ENCODE results near the gene OR51B2. TPM values are rescaled to one million over a fixed set of nuclear protein-coding genes. Genes with fewer than 3 reads are reported as not detected.

The OR51B2 gene
- total and polyA plus RNA-seq, 5 donors = not detected

GRCh38 chr11:5289696-5290095 lies 34.4 kb downstream of the OR51B2 start:
- intact Hi-C loops (cut with DNase I) = no loop called here
- Histone ChIP-seq H3K27me3 (ENCODE audit: control insufficient read depth, insufficient read depth) (no peaks in the 10 kb centered on the region), H3K4me3 (ENCODE audit: low read length) (no peak overlapping the region), H3K4me1 (ENCODE audit: control insufficient read depth, insufficient read depth, low read length) (no peaks in the 10 kb centered on the region), H3K27ac (ENCODE audit: low read length) (no peak overlapping the region), H3K9me3 (ENCODE audit: control insufficient read depth, low read length) (no peaks in the 10 kb centered on the region)
- ATAC-seq = no peak
- DNase-seq = no peak

GRCh38 chr11:5288906-5289550 lies 35.1 kb downstream of the OR51B2 start:
- H3K27ac ChIP-seq (ENCODE audit: low read length) = no peak overlapping the region
- H3K4me3 ChIP-seq (ENCODE audit: low read length) = no peak overlapping the region
- ATAC-seq (no peak), DNase-seq (no peak)
- no peaks in the 10 kb centered on the region for H3K4me1 ChIP-seq (ENCODE audit: control insufficient read depth, insufficient read depth, low read length)
- WGBS = 84% methylated on average over 6 of the region's 6 CpGs
- intact Hi-C loops (cut with DNase I) = no loop called here
- no peaks in the 10 kb centered on the region for H3K9me3 ChIP-seq (ENCODE audit: control insufficient read depth, low read length)
- H3K27me3 ChIP-seq (ENCODE audit: control insufficient read depth, insufficient read depth) = no peaks in the 10 kb centered on the region

GRCh38 chr11:5288108-5288905 lies 35.8 kb downstream of the OR51B2 start:
- ATAC-seq (no peak), DNase-seq (no peak)
- intact Hi-C loops (cut with DNase I) = no loop called here
- Histone ChIP-seq H3K27me3 (ENCODE audit: control insufficient read depth, insufficient read depth) (no peaks in the 10 kb centered on the region), H3K9me3 (ENCODE audit: control insufficient read depth, low read length) (no peaks in the 10 kb centered on the region), H3K4me1 (ENCODE audit: control insufficient read depth, insufficient read depth, low read length) (no peaks in the 10 kb centered on the region), H3K4me3 (ENCODE audit: low read length) (no peak overlapping the region), H3K27ac (ENCODE audit: low read length) (no peak overlapping the region)
- 66% methylated on average over 7 of the region's 7 CpGs for WGBS

- ATAC-seq (no peak), DNase-seq (no peak)
- Histone ChIP-seq H3K9me3 (ENCODE audit: control insufficient read depth, low read length) (no peaks in the 10 kb centered on the region), H3K27me3 (ENCODE audit: control insufficient read depth, insufficient read depth) (no peaks in the 10 kb centered on the region), H3K4me1 (ENCODE audit: control insufficient read depth, insufficient read depth, low read length) (no peaks in the 10 kb centered on the region), H3K27ac (ENCODE audit: low read length) (no peak overlapping the region), H3K4me3 (ENCODE audit: low read length) (no peak overlapping the region)
- intact Hi-C loops (cut with DNase I) = no loop called here
- 79% methylated on average over 3 of the region's 3 CpGs for WGBS
Measured at GRCh38 chr11:5286901-5287300, 37.2 kb downstream of the OR51B2 start.

GRCh38 chr11:5286351-5286750 lies 37.7 kb downstream of the OR51B2 start:
- WGBS = 36% methylated on average over 1 of the region's 1 CpG
- ATAC-seq = no peak

GRCh38 chr11:5285703-5286340 lies 38.3 kb downstream of the OR51B2 start:
- no peak for ATAC-seq
- WGBS = 81% methylated on average over 4 of the region's 4 CpGs

More at GRCh38 chr11:5286351-5286750, 37.7 kb downstream of the OR51B2 start:
- Histone ChIP-seq H3K4me3 (ENCODE audit: low read length) (no peak overlapping the region), H3K9me3 (ENCODE audit: control insufficient read depth, low read length) (no peaks in the 10 kb centered on the region), H3K27ac (ENCODE audit: low read length) (no peak overlapping the region), H3K27me3 (ENCODE audit: control insufficient read depth, insufficient read depth) (no peaks in the 10 kb centered on the region), H3K4me1 (ENCODE audit: control insufficient read depth, insufficient read depth, low read length) (no peaks in the 10 kb centered on the region)
- intact Hi-C loops (cut with DNase I) = no loop called here
- no peak for DNase-seq

GRCh38 chr11:5284637-5285036 lies 39.5 kb downstream of the OR51B2 start:
- no peak overlapping the region for H3K27ac ChIP-seq (ENCODE audit: low read length)
- intact Hi-C loops (cut with DNase I) = no loop called here
- no peak overlapping the region for H3K4me3 ChIP-seq (ENCODE audit: low read length)
- H3K4me1 ChIP-seq (ENCODE audit: control insufficient read depth, insufficient read depth, low read length) = no peaks in the 10 kb centered on the region
- no peak for DNase-seq
- H3K27me3 ChIP-seq (ENCODE audit: control insufficient read depth, insufficient read depth) = no peaks in the 10 kb centered on the region
- ATAC-seq = no peak
- WGBS = 87% methylated on average over 2 of the region's 2 CpGs
- no peaks in the 10 kb centered on the region for H3K9me3 ChIP-seq (ENCODE audit: control insufficient read depth, low read length)

More at GRCh38 chr11:5285703-5286340, 38.3 kb downstream of the OR51B2 start:
- Histone ChIP-seq H3K27ac (ENCODE audit: low read length) (no peak overlapping the region), H3K27me3 (ENCODE audit: control insufficient read depth, insufficient read depth) (no peaks in the 10 kb centered on the region), H3K9me3 (ENCODE audit: control insufficient read depth, low read length) (no peaks in the 10 kb centered on the region), H3K4me1 (ENCODE audit: control insufficient read depth, insufficient read depth, low read length) (no peaks in the 10 kb centered on the region), H3K4me3 (ENCODE audit: low read length) (no peak overlapping the region)
- DNase-seq = no peak
- intact Hi-C loops (cut with DNase I) = no loop called here

GRCh38 chr11:5283882-5284281 lies 40.2 kb downstream of the OR51B2 start:
- ATAC-seq (no peak), DNase-seq (no peak)
- H3K4me3 ChIP-seq (ENCODE audit: low read length) = no peak overlapping the region
- intact Hi-C loops (cut with DNase I) = no loop called here
- no peaks in the 10 kb centered on the region for H3K4me1 ChIP-seq (ENCODE audit: control insufficient read depth, insufficient read depth, low read length)
- H3K27me3 ChIP-seq (ENCODE audit: control insufficient read depth, insufficient read depth) = no peaks in the 10 kb centered on the region
- WGBS = 68% methylated on average over 1 of the region's 1 CpG
- no peaks in the 10 kb centered on the region for H3K9me3 ChIP-seq (ENCODE audit: control insufficient read depth, low read length)
- no peak overlapping the region for H3K27ac ChIP-seq (ENCODE audit: low read length)

- Histone ChIP-seq H3K27me3 (ENCODE audit: control insufficient read depth, insufficient read depth) (no peaks in the 10 kb centered on the region), H3K27ac (ENCODE audit: low read length) (no peak overlapping the region), H3K9me3 (ENCODE audit: control insufficient read depth, low read length) (no peaks in the 10 kb centered on the region), H3K4me1 (ENCODE audit: control insufficient read depth, insufficient read depth, low read length) (no peaks in the 10 kb centered on the region), H3K4me3 (ENCODE audit: low read length) (no peak overlapping the region)
- DNase-seq = no peak
- intact Hi-C loops (cut with DNase I) = no loop called here
- ATAC-seq = no peak
- WGBS = 74% methylated on average over 3 of the region's 3 CpGs
Measured at GRCh38 chr11:5283086-5283485, 41.0 kb downstream of the OR51B2 start.

GRCh38 chr11:5282628-5283027 lies 41.5 kb downstream of the OR51B2 start:
- intact Hi-C loops (cut with DNase I) = no loop called here
- no peak overlapping the region for H3K27ac ChIP-seq (ENCODE audit: low read length)
- WGBS = 90% methylated on average over 2 of the region's 2 CpGs

GRCh38 chr11:5281596-5281995 lies 42.5 kb downstream of the OR51B2 start:
- Histone ChIP-seq H3K9me3 (ENCODE audit: control insufficient read depth, low read length) (no peaks in the 10 kb centered on the region), H3K4me3 (ENCODE audit: low read length) (no peak overlapping the region), H3K27ac (ENCODE audit: low read length) (no peak overlapping the region), H3K4me1 (ENCODE audit: control insufficient read depth, insufficient read depth, low read length) (no peaks in the 10 kb centered on the region), H3K27me3 (ENCODE audit: control insufficient read depth, insufficient read depth) (no peaks in the 10 kb centered on the region)
- intact Hi-C loops (cut with DNase I) = no loop called here
- no peak for ATAC-seq
- no peak for DNase-seq

More at GRCh38 chr11:5282628-5283027, 41.5 kb downstream of the OR51B2 start:
- H3K4me1 ChIP-seq (ENCODE audit: control insufficient read depth, insufficient read depth, low read length) = no peaks in the 10 kb centered on the region
- DNase-seq = no peak
- ATAC-seq = no peak
- no peaks in the 10 kb centered on the region for H3K27me3 ChIP-seq (ENCODE audit: control insufficient read depth, insufficient read depth)
- H3K4me3 ChIP-seq (ENCODE audit: low read length) = no peak overlapping the region
- H3K9me3 ChIP-seq (ENCODE audit: control insufficient read depth, low read length) = no peaks in the 10 kb centered on the region

All from right cardiac atrium (tissue), 5 donors.